Ectodermal cell (in vitro differentiated cells): Measurements from ENCODE around the gene OPRL1.
"Not testable (repeated sequence)": the region's sequence is repeated elsewhere in the genome, so short reads cannot be mapped to it uniquely, and the experiment has no call there.

Experiments
- H3K27ac ChIP-seq: 2 replicates; pipeline ENCODE4 v1.7.0; 2013; ENCODE audit warnings: mild to moderate bottlenecking, low read depth, low read length; ENCODE audit not compliant: insufficient read depth, poor library complexity, severe bottlenecking
- H3K27me3 ChIP-seq: 2 replicates; pipeline ENCODE4 v1.7.0; 2013; ENCODE audit warnings: mild to moderate bottlenecking, low read length; ENCODE audit not compliant: insufficient read depth, control insufficient read depth, poor library complexity, severe bottlenecking
- H3K36me3 ChIP-seq: one replicate; pipeline ENCODE4 v1.7.0; 2013; ENCODE audit warnings: low read length; ENCODE audit not compliant: control insufficient read depth, insufficient read depth
- H3K4me1 ChIP-seq: one replicate; pipeline ENCODE4 v1.7.0; 2013; ENCODE audit warnings: low read length; ENCODE audit not compliant: control insufficient read depth, insufficient read depth
- H3K4me3 ChIP-seq: 2 replicates; pipeline ENCODE4 v1.7.0; 2013; ENCODE audit warnings: low read depth, low read length, control low read depth; ENCODE audit not compliant: insufficient read depth
- H3K9me3 ChIP-seq: 2 replicates; pipeline ENCODE4 v1.7.0; 2013; ENCODE audit warnings: mild to moderate bottlenecking, low read length, moderate library complexity; ENCODE audit not compliant: control insufficient read depth
- WGBS, 2 experiments: methylation state at CpG; one replicate each; pipeline ENCODE4 v1.1.7; 2013; ENCODE audit warnings: missing lambda C conversion rate in 2 of 2; 5-methylcytosine and 5-hydroxymethylcytosine counted together

Gene OPRL1

GRCh38 chr20:64119681-64120341 lies 39.9 kb downstream of the OPRL1 start:
- no peak overlapping the region for H3K4me3 ChIP-seq

DNA sequence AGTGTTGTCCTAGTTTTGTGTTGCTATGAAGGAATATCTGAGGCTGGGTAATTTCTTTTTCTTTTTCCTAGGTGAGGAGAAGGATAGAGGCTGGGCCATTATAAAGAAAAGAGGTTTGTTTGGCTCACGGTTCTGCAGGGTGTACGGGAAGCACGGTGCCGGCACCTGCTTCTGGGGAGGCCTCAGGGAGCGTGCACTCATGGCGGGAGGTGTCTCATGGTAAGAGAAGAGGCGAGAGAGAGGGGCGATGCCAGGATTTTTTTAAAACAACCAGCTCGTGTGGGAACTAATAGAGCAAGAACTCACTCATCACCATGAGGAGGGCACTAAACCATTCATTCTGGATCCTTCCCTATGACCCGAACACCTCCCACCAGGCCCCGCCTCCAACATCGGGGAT lies 41.7 kb downstream of the OPRL1 start:
- Histone ChIP-seq H3K4me1 (no peaks in the 10 kb centered on the region), H3K36me3 (no peaks in the 10 kb centered on the region), H3K27ac (no peak overlapping the region), H3K27me3 (peaks cover 4% of the 10 kb centered on the region), H3K9me3 (no peaks in the 10 kb centered on the region), H3K4me3 (no peak overlapping the region)
- WGBS, 2 experiments, result 89 to 93% methylated on average over 12 of the region's 12 CpGs

More at GRCh38 chr20:64119681-64120341, 39.9 kb downstream of the OPRL1 start:
- no peaks in the 10 kb centered on the region for H3K4me1 ChIP-seq
- H3K27ac ChIP-seq, result no peak overlapping the region
- WGBS, 2 experiments, result 76 to 78% methylated on average over 14 of the region's 14 CpGs
- H3K27me3 ChIP-seq, result peaks cover 4% of the 10 kb centered on the region
- no peaks in the 10 kb centered on the region for H3K36me3 ChIP-seq
- no peaks in the 10 kb centered on the region for H3K9me3 ChIP-seq

DNA sequence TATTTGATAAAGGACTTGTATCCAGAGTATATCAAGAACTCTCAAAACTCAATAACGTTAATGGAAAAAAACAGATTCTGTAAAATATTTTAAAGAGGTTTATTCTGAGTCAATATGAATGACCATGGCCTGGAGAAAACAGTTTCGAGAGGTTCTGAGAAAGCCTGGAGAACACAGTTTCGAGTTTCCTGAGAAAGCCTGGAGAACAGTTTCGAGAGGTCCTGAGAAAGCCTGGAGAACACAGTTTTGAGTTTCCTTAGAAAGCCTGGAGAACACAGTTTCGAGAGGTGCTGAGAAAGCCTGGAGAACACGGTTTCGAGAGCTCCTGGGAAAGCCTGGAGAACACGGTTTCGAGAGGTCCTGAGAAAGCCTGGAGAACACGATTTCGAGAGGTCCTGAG lies 43.0 kb downstream of the OPRL1 start:
- H3K4me1 ChIP-seq, H3K36me3 ChIP-seq, H3K27me3 ChIP-seq, H3K27ac ChIP-seq, H3K4me3 ChIP-seq, H3K9me3 ChIP-seq: not testable (repeated sequence)
- 90 to 91% methylated on average over 11 of the region's 11 CpGs for WGBS, 2 experiments

DNA sequence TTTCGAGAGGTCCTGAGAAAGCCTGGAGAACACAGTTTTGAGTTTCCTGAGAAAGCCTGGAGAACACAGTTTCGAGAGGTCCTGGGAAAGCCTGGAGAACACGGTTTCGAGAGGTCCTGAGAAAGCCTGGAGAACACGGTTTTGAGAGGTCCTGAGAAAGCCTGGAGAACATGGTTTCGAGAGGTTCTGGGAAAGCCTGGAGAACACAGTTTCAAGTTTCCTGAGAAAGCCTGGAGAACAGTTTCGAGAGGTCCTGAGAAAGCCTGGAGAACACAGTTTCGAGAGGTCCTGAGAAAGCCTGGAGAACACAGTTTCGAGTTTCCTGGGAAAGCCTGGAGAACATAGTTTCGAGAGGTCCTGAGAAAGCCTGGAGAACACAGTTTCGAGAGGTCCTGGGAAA lies 43.6 kb downstream of the OPRL1 start:
- not testable (repeated sequence) for H3K4me3 ChIP-seq, H3K27ac ChIP-seq, H3K4me1 ChIP-seq, H3K36me3 ChIP-seq, H3K27me3 ChIP-seq, H3K9me3 ChIP-seq
- 89 to 90% methylated on average over 11 of the region's 11 CpGs for WGBS, 2 experiments

- Histone ChIP-seq H3K4me3 (no peak overlapping the region), H3K36me3 (no peaks in the 10 kb centered on the region), H3K27ac (no peak overlapping the region), H3K4me1 (no peaks in the 10 kb centered on the region), H3K9me3 (no peaks in the 10 kb centered on the region), H3K27me3 (no peaks in the 10 kb centered on the region)
- 89 to 90% methylated on average over 11 of the region's 11 CpGs for WGBS, 2 experiments
Observed at GRCh38 chr20:64129146-64129782, 49.4 kb downstream of the OPRL1 start.

GRCh38 chr20:64130271-64130670 lies 50.4 kb downstream of the OPRL1 start:
- H3K9me3 ChIP-seq, result no peaks in the 10 kb centered on the region
- no peak overlapping the region for H3K4me3 ChIP-seq
- 87 to 89% methylated on average over 5 of the region's 5 CpGs for WGBS, 2 experiments

GRCh38 chr20:64130876-64131275 lies 51.0 kb downstream of the OPRL1 start:
- no peak overlapping the region for H3K4me3 ChIP-seq
- H3K4me1 ChIP-seq, result no peaks in the 10 kb centered on the region
- H3K27ac ChIP-seq, result no peak overlapping the region
- H3K27me3 ChIP-seq, result no peaks in the 10 kb centered on the region
- H3K36me3 ChIP-seq, result no peaks in the 10 kb centered on the region
- 91% methylated on average over 10 of the region's 10 CpGs for WGBS, 2 experiments
- H3K9me3 ChIP-seq, result no peaks in the 10 kb centered on the region

More at GRCh38 chr20:64130271-64130670, 50.4 kb downstream of the OPRL1 start:
- no peaks in the 10 kb centered on the region for H3K4me1 ChIP-seq
- H3K36me3 ChIP-seq, result no peaks in the 10 kb centered on the region
- H3K27ac ChIP-seq, result no peak overlapping the region
- H3K27me3 ChIP-seq, result no peaks in the 10 kb centered on the region

GRCh38 chr20:64131406-64131805 lies 51.5 kb downstream of the OPRL1 start:
- no peak overlapping the region for H3K27ac ChIP-seq
- H3K27me3 ChIP-seq, result no peaks in the 10 kb centered on the region
- no peaks in the 10 kb centered on the region for H3K4me1 ChIP-seq
- WGBS, 2 experiments, result 91 to 92% methylated on average over 4 of the region's 4 CpGs
- H3K36me3 ChIP-seq, result no peaks in the 10 kb centered on the region
- no peak overlapping the region for H3K4me3 ChIP-seq
- H3K9me3 ChIP-seq, result no peaks in the 10 kb centered on the region

- 78 to 81% methylated on average over 8 of the region's 8 CpGs for WGBS, 2 experiments
- H3K36me3 ChIP-seq, result no peaks in the 10 kb centered on the region
- H3K27me3 ChIP-seq, result no peaks in the 10 kb centered on the region
- H3K9me3 ChIP-seq, result no peaks in the 10 kb centered on the region
- H3K4me3 ChIP-seq, result no peak overlapping the region
- no peak overlapping the region for H3K27ac ChIP-seq
- H3K4me1 ChIP-seq, result no peaks in the 10 kb centered on the region
Observed at GRCh38 chr20:64133951-64134407, 54.1 kb downstream of the OPRL1 start.

DNA sequence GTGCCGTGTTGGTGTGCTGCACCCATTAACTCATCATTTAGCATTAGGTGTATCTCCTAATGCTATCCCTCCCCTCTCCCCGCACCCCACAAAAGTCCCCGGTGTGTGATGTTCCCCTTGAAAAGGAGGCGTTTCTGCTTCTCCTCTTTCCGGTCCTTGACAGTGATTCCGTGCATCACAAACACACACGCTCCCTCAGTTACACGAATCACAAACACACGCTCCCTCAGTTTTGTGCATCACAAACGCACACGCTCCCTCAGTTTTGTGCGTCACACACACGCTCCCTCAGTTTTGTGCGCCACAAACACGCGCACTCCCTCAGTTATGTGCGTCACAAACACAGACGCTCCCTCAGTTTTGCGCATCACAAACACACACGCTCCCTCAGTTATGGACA lies 54.9 kb downstream of the OPRL1 start:
- not testable (repeated sequence) for H3K4me3 ChIP-seq, H3K27me3 ChIP-seq, H3K4me1 ChIP-seq, H3K27ac ChIP-seq, H3K9me3 ChIP-seq, H3K36me3 ChIP-seq
- 89 to 92% methylated on average over 20 of the region's 20 CpGs for WGBS, 2 experiments
